Loucy (cell line): ENCODE measurements around the gene TENT4A.

Experiments used
- EZH2phosphoT487 ChIP-seq: fragments of 200-600 bp; IDR thresholded peaks from 2 replicates; pipeline ENCODE4 v1.6.1; 2018; ENCODE audit warnings: antibody characterized with exemption, mild to moderate bottlenecking, moderate library complexity, borderline replicate concordance
- TF ChIP-seq, protein P1 (sequence below): fragments of 200-600 bp; sonication (generic); conservative IDR thresholded peaks from 2 replicates; pipeline ENCODE4 v1.5.1; 2014; ENCODE audit warnings: mild to moderate bottlenecking, antibody characterized with exemption, low read length

DNA sequence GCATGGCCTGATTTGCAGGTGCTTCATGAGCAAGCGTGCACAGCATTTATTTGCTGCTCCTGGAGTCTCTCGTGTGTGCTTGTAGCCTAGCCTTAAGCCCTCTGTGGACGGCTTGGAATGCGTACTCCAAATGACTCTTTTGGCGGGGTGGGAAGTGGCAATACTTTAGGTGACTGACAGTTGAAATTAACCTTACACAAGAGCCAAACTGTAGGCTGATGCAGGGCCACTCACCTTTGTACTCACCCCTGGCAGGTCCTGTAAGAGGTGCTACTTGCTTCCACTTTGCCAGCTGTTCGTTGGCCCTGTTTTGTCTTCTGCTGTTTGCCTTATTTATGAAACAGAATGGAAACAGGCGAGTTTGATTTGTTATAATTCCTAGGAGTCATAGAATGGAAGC, 22.9 kb downstream of the TENT4A start:
- TF ChIP-seq, protein P1, sequence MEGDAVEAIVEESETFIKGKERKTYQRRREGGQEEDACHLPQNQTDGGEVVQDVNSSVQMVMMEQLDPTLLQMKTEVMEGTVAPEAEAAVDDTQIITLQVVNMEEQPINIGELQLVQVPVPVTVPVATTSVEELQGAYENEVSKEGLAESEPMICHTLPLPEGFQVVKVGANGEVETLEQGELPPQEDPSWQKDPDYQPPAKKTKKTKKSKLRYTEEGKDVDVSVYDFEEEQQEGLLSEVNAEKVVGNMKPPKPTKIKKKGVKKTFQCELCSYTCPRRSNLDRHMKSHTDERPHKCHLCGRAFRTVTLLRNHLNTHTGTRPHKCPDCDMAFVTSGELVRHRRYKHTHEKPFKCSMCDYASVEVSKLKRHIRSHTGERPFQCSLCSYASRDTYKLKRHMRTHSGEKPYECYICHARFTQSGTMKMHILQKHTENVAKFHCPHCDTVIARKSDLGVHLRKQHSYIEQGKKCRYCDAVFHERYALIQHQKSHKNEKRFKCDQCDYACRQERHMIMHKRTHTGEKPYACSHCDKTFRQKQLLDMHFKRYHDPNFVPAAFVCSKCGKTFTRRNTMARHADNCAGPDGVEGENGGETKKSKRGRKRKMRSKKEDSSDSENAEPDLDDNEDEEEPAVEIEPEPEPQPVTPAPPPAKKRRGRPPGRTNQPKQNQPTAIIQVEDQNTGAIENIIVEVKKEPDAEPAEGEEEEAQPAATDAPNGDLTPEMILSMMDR = no peak
- TF ChIP-seq EZH2phosphoT487 = no peak
